ENCODE measurements around the gene CPED1.

Gene CPED1

DNA sequence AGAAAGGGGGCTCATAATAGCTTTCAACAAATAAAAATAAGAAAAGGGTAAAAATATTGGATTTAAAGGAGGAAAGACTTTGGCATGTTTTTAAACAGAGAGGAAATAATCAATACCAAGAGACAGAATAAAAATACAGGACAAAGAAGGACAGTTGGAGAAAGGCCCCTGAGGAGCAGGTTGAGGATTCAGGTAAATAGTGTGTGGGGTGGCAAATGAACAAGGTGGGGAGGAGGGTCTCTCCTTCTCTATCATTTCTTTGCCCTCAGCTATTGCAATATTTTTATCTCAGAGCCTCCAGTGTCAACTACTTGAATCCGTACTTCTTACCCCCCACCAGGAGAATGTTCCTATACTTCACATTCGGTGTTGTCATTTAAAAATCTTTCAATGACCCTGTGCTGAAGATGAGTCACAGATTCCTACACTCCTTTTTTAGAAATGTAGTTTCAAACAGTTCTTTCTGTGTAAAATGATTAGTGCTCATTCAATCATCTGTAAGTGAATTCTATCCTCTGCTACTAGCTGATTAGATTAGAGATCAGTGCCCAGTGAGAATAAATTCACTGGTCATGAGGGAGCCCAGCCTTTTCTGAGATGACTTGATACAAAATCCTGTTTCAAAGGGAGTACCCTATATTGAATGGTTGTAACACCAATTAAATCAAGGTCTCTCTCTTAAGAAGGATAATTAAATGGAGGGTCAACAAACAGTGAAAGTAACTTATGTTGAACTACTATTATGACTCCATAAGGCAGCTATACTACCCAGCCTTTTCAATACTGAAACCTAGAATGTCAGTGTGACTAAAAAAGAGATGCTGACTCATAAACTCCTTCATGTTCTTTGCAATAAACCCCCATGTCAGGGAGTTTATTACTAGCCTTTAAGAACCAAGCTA, 289.9 kb downstream of the CPED1 start:
- no peak for TF ChIP-seq POLR2AphosphoS5 (IDR thresholded peaks at IDR 0.05; ENCODE audit: low read depth, low read length)
- no peak for TF ChIP-seq TAF1 (IDR thresholded peaks at IDR 0.05; ENCODE audit: borderline replicate concordance, insufficient read depth, low read length)
- no peak for TF ChIP-seq SIN3A (IDR thresholded peaks at IDR 0.05; ENCODE audit: borderline replicate concordance, insufficient read depth, low read length)
- no peak for TF ChIP-seq FOXP2 (optimal IDR thresholded peaks at IDR 0.05; ENCODE audit: borderline replicate concordance, extremely low read depth, extremely low read length, insufficient read depth)
- TF ChIP-seq, protein P1, sequence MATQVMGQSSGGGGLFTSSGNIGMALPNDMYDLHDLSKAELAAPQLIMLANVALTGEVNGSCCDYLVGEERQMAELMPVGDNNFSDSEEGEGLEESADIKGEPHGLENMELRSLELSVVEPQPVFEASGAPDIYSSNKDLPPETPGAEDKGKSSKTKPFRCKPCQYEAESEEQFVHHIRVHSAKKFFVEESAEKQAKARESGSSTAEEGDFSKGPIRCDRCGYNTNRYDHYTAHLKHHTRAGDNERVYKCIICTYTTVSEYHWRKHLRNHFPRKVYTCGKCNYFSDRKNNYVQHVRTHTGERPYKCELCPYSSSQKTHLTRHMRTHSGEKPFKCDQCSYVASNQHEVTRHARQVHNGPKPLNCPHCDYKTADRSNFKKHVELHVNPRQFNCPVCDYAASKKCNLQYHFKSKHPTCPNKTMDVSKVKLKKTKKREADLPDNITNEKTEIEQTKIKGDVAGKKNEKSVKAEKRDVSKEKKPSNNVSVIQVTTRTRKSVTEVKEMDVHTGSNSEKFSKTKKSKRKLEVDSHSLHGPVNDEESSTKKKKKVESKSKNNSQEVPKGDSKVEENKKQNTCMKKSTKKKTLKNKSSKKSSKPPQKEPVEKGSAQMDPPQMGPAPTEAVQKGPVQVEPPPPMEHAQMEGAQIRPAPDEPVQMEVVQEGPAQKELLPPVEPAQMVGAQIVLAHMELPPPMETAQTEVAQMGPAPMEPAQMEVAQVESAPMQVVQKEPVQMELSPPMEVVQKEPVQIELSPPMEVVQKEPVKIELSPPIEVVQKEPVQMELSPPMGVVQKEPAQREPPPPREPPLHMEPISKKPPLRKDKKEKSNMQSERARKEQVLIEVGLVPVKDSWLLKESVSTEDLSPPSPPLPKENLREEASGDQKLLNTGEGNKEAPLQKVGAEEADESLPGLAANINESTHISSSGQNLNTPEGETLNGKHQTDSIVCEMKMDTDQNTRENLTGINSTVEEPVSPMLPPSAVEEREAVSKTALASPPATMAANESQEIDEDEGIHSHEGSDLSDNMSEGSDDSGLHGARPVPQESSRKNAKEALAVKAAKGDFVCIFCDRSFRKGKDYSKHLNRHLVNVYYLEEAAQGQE (IDR thresholded peaks at IDR 0.05; ENCODE audit: insufficient read depth in 1 of 2, low read depth in 2 of 2, low read length in 2 of 2): no peak

DNA sequence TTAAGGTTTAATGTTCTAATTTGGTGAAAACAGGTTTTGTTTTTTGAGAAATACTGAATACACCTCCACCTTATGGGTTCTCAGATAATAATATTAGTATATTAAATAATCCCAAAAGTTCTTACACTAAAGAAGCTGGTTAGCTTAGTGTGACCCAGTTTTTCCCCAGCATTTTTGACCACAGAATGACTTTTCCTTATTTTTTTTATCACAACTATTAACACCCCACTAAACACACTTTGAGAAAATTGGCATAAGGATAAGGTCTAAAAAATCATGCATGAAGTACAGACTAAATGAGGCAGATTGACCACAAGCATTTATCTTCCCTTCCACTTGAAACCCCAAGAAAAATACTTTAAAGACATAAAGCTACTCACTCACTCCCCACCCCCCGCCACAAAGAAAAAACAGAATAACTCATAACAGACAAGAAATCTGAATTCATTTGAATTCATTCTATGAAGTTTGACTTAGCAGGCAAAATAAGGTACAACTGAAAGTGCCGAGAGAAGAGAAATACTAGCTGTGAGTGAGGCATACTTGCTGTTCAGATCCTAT, 290.6 kb downstream of the CPED1 start:
- TF ChIP-seq, protein P1 (IDR thresholded peaks at IDR 0.05; ENCODE audit: insufficient read depth in 1 of 2, low read depth in 2 of 2, low read length in 2 of 2): no peak
- TF ChIP-seq FOXP2 (optimal IDR thresholded peaks at IDR 0.05; ENCODE audit: borderline replicate concordance, extremely low read depth, extremely low read length, insufficient read depth) (no peak), POLR2AphosphoS5 (IDR thresholded peaks at IDR 0.05; ENCODE audit: low read depth, low read length) (no peak), SIN3A (IDR thresholded peaks at IDR 0.05; ENCODE audit: borderline replicate concordance, insufficient read depth, low read length) (no peak), TAF1 (IDR thresholded peaks at IDR 0.05; ENCODE audit: borderline replicate concordance, insufficient read depth, low read length) (no peak)

DNA sequence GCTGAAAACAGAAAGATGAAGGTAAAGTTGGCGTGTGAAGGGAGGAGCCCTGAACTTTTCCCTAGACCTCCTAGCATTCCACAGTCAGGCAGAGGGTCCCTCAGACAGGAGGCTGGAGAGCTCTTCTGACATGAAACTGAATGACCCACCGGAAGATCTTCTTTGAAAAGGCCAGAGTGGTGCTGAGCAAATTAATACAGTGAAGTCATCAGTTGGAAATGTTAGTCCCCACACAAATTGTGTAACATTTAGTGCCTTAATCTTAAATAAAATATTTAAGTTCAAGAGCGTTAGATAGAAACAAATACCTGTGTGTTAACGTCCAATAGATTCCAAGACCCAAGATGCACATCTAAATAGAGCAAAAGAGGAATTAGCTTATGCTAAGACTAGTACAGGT, 291.3 kb downstream of the CPED1 start:
- TF ChIP-seq TAF1 (IDR thresholded peaks at IDR 0.05; ENCODE audit: borderline replicate concordance, insufficient read depth, low read length) (no peak), SIN3A (IDR thresholded peaks at IDR 0.05; ENCODE audit: borderline replicate concordance, insufficient read depth, low read length) (no peak), FOXP2 (optimal IDR thresholded peaks at IDR 0.05; ENCODE audit: borderline replicate concordance, extremely low read depth, extremely low read length, insufficient read depth) (no peak), POLR2AphosphoS5 (IDR thresholded peaks at IDR 0.05; ENCODE audit: low read depth, low read length) (no peak)
- TF ChIP-seq, protein P1 (IDR thresholded peaks at IDR 0.05; ENCODE audit: insufficient read depth in 1 of 2, low read depth in 2 of 2, low read length in 2 of 2): no peak

DNA sequence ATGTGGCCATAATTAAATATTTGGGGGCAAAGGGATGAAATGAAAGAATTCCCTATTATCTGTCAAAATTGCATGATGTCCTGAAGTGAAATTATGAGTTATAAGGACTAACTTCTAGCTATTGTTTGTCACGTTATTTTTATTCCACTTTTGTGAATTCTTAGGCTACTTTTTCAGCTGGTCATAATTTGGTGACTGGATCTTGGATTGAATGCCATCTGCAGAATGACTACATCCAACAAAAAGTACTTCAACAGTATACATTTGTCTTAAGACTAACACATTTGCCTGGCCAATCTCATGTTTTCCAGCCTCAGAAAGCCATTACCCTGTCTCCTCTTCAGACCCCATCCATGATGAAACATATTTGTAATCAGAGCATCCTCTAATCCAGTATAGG, 292.1 kb downstream of the CPED1 start:
- no peak for TF ChIP-seq POLR2AphosphoS5 (IDR thresholded peaks at IDR 0.05; ENCODE audit: low read depth, low read length)
- TF ChIP-seq SIN3A (IDR thresholded peaks at IDR 0.05; ENCODE audit: borderline replicate concordance, insufficient read depth, low read length): no peak
- TF ChIP-seq FOXP2 (optimal IDR thresholded peaks at IDR 0.05; ENCODE audit: borderline replicate concordance, extremely low read depth, extremely low read length, insufficient read depth): no peak
- no peak for TF ChIP-seq TAF1 (IDR thresholded peaks at IDR 0.05; ENCODE audit: borderline replicate concordance, insufficient read depth, low read length)
- TF ChIP-seq, protein P1 (IDR thresholded peaks at IDR 0.05; ENCODE audit: insufficient read depth in 1 of 2, low read depth in 2 of 2, low read length in 2 of 2): no peak
